Eye (tissue), 1 donor: ENCODE measurements around the gene POLR1F.
"Not testable (repeated sequence)": the region's sequence is repeated elsewhere in the genome, so short reads cannot be mapped to it uniquely, and the experiment has no call there.

ENCODE experiments used
- DNase-seq: peaks from one replicate; pipeline ENCODE4 v3.0.0-alpha.2; 2015

Gene POLR1F, protein sequence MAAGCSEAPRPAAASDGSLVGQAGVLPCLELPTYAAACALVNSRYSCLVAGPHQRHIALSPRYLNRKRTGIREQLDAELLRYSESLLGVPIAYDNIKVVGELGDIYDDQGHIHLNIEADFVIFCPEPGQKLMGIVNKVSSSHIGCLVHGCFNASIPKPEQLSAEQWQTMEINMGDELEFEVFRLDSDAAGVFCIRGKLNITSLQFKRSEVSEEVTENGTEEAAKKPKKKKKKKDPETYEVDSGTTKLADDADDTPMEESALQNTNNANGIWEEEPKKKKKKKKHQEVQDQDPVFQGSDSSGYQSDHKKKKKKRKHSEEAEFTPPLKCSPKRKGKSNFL

DNA sequence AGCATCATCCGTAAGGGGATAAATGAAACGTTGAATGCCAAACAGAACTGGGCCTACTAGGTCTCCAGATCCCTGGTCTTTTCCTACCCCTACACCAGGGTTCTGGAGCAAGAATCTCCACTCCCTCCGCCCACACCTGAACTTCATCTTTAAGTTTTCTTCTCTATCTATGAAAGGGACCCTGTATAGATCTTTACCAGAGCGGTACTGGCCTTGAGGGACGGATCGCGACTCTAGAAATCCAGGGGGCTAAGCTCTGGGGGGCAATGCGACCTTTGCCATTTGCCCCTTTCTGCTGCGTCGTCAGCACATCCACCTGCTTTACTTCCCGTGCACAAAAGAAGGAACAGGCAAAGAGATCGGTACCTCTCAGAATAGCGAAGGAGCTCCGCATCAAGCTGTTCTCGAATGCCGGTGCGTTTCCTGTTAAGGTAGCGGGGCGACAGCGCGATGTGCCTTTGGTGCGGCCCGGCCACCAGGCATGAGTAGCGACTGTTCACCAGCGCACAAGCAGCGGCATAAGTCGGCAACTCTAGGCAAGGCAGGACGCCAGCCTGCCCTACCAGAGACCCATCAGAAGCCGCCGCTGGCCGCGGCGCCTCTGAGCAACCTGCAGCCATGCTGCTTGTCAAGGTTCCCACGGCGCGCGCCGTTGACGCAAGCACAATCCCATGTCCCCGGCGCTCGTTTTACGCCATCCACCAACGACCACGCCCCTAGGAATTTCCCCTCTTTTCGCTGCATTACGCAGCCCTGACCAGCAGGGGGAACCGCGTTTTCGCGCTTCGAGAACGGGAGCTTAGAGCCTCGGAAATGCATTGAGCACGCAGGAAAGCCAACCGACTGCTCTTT lies at the start of gene POLR1F:
TSS of gene POLR1F (minus strand) at position 641 of the 852 bp plus-strand sequence. CDS start at position 620, 21 bp downstream.
- DNase-seq, result peak; percentile 100

GRCh38 chr7:19754521-19755116 lies 45.8 kb upstream of the POLR1F start:
- DNase-seq, result peak; percentile 80

GRCh38 chr7:19752020-19752419 lies 43.2 kb upstream of the POLR1F start:
- no peak for DNase-seq

DNA sequence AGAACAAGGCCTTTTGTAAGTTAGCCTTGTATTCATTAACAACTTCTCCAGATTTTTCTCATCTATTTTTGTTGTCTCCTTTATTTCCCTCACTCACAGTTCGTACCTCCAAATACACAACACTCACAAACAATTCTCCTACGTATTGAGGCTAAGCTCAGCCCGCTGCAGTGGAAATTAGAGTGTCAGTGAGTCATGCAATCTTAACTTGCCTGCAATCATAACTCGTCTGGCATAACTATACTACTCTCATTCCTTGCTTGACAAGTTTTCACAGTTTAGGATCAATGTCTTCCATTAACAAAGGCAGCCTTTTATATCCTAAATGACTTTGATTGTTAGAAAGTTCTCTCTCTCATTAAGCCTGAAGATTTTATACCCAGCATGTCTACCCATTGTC lies 40.8 kb upstream of the POLR1F start:
- DNase-seq, result peak; percentile 44

GRCh38 chr7:19747740-19748339 lies 39.0 kb upstream of the POLR1F start:
- DNase-seq, result peak; percentile 79

- no peak for DNase-seq
Measured at GRCh38 chr7:19744075-19744474, 35.2 kb upstream of the POLR1F start.

GRCh38 chr7:19728716-19729115 lies 19.9 kb upstream of the POLR1F start:
- DNase-seq, result peak; percentile 61

DNA sequence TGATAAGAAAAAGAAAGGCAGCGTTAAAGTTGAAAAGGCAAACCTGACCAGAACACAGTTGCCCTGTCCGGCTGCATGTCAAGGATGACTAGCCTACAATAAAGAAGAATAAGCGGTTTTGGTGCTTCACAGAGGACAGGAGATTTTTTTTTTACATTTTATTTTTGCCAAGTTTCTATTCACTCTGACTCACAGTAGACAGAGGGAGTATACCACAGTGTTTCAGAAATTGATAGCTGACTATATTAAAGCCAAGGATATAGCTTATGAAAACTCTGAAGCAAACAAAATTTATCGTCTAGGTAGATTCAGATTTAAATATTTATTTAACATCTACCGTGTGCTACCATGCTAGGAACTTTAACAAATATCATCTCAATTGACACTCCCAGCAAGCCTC lies 16.9 kb upstream of the POLR1F start:
- DNase-seq, result no peak

DNA sequence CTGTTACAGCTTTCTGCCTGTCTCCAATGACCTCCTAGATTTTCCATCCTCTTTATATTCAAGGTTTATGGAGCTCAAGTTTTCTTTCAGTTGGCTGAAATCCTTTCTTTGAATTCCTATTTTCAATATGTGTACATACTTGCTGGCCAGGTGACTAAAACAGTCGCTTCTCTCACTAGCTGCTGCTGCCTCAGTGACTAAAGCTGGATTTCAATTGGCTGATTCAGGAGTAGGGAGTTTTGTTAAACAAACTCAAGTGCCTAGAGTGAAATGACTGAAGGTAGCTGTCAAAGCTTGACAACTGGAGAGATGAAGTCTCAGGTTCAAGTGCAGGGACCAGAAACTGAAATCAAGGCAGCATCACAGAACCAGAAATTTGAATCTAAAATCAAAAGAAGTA lies 6.7 kb upstream of the POLR1F start:
- DNase-seq, result no peak

- DNase-seq, result peak; percentile 82
Measured at GRCh38 chr7:19713676-19714075, 4.8 kb upstream of the POLR1F start.

GRCh38 chr7:19709249-19709578 lies 377 bp upstream of the POLR1F start:
- no peak for DNase-seq

DNA sequence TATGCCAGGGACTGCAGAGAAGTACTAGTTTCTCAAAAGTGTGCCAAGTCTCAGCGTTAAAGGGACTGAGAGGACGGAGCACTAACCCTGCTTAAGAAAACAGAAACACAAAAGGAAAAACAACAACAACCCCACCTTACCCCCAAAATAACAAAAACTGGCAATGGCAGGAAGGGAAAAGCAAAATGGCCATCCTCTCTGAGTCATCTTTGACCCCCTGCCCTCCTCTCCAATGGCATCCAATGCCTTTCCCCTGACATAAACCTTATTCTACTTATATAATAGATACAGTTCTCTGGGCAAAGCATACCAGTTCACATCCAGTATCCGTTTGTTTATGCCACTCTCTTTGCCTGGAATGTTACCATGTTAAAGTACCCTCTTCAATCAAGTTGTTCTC lies 1.6 kb downstream of the POLR1F start:
- no peak for DNase-seq

DNA sequence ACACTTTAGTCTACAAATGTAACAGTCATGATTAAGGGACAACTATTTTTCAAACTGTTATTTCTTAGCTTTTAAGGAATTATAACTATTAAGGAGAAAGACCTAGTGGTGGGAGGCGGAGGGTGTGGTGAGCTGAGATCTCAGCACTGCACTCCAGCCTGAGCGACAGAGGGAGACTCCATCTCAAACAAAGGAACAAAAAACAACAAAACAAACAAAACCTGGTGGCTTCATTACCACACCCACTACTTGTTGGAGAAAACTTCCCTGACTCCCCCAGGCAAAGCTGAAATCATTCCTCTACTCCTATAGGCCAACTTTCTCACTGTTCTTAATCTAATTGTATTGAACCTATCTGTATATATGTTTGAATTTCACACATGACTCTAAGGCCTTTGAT lies 3.2 kb downstream of the POLR1F start:
- DNase-seq, result no peak

- DNase-seq, result no peak
Measured at GRCh38 chr7:19701471-19701870, 7.4 kb downstream of the POLR1F start.

DNA sequence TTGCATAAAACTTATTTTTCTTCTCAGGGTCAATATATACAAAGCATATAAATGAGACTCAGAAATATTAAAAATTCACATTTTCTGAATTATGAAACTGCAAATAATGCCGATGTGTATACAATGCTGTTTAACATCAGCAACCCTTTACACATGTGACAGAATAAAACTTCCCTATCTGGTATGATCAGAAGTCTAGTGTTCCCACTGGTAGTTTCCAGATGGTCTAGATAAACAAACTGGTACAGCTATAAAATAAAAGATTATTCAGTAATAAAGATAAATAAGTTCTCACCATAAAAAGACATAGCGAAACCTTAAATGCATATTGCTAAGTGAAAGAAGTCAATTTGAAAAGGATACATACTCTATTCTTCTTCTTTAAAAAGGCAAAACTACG lies 7.9 kb downstream of the POLR1F start:
- DNase-seq, result no peak

GRCh38 chr7:19698331-19698730 lies 10.5 kb downstream of the POLR1F start:
- no peak for DNase-seq

- DNase-seq, result no peak
Measured at GRCh38 chr7:19696926-19697325, 11.9 kb downstream of the POLR1F start.

GRCh38 chr7:19692111-19692828 lies 16.6 kb downstream of the POLR1F start:
- DNase-seq, result no peak

- no peak for DNase-seq
Measured at GRCh38 chr7:19690736-19691135, 18.1 kb downstream of the POLR1F start.

GRCh38 chr7:19689130-19689529 lies 19.7 kb downstream of the POLR1F start:
- DNase-seq, result not testable (repeated sequence)

GRCh38 chr7:19681596-19681995 lies 27.2 kb downstream of the POLR1F start:
- DNase-seq, result no peak

- DNase-seq, result no peak
Measured at GRCh38 chr7:19677180-19677579, 31.7 kb downstream of the POLR1F start.

- no peak for DNase-seq
Measured at GRCh38 chr7:19675816-19676215, 33.0 kb downstream of the POLR1F start.
